Left lung (tissue), 10 donors: ENCODE measurements around the gene TMC1. TPM values are rescaled to one million over a fixed set of nuclear protein-coding genes. Genes with fewer than 3 reads are reported as not detected.
"Not testable (repeated sequence)": the region's sequence is repeated elsewhere in the genome, so short reads cannot be mapped to it uniquely, and the experiment has no call there.

ENCODE experiments used
- ATAC-seq: fragments of 200-7000 bp; cut with Tn5 transposase; one replicate; pipeline ENCODE4 v1.9.1; 2020; ENCODE audit warnings: moderate library complexity
- DNase-seq, 4 donors: peaks; one replicate each; pipeline ENCODE4 v3.0.0-alpha.2; 2013 to 2020
- H3K27ac ChIP-seq, 2 donors: fragments of 200-600 bp; sonication (generic) in 1 of 2; one replicate each; pipeline versions ENCODE4 v1.5.0 to v1.8.0; 2020 to 2021
- H3K27me3 ChIP-seq, 2 donors: fragments of 200-600 bp; sonication (generic) in 1 of 2; one replicate each; pipeline versions ENCODE4 v1.5.0 to v1.8.0; 2020 to 2021
- H3K36me3 ChIP-seq, 2 donors: fragments of 200-600 bp; sonication (generic) in 1 of 2; one replicate each; pipeline versions ENCODE4 v1.5.0 to v1.8.0; 2020 to 2021
- H3K4me1 ChIP-seq, 2 donors: fragments of 200-600 bp; one replicate each; pipeline ENCODE4 v1.8.0; 2021
- H3K4me3 ChIP-seq, 2 donors: fragments of 200-600 bp; sonication (generic) in 1 of 2; one replicate each; pipeline versions ENCODE4 v1.5.0 to v1.8.0; 2020 to 2021; ENCODE audit warnings: mild to moderate bottlenecking in 1 of 2
- H3K9me3 ChIP-seq, 2 donors: fragments of 200-600 bp; sonication (generic) in 1 of 2; one replicate each; pipeline versions ENCODE4 v1.5.0 to v1.8.0; 2020 to 2021
- CTCF ChIP-seq, 2 donors: fragments of 200-600 bp; sonication (generic) in 1 of 2; IDR thresholded peaks; one replicate each; pipeline versions ENCODE4 v1.5.0 to v1.8.0; 2021; ENCODE audit warnings: antibody characterized with exemption in 2 of 2
- intact Hi-C, 2 donors: fragments of 100-400 bp; cut with DNase I; formaldehyde crosslinking; loops; one replicate each; pipeline versions ENCODE4 v1.11.2 to v1.14.2; 2022
- polyA plus RNA-seq, 6 donors: library from polyadenylated mRNA; unstranded; fragments of 120-200 nt; gene quantifications; one replicate each; pipeline ENCODE4 v1.2.1, GENCODE V29; 2013; ENCODE audit not compliant: insufficient read length in 6 of 6
- total RNA-seq, 2 donors: library from RNA; stranded (reverse); fragmentation: NEBNext Ultra II Directional; extraction: Animal tissue kit (Norgen Biotek cat#: 25700); gene quantifications; one replicate each; pipeline ENCODE4 v1.2.1, GENCODE V29; 2021
- donor health status: DM: no; HTN: yes; CAD: no.
- donor health status: DM: no; HTN: no; CAD: no.

The TMC1 gene
- total and polyA plus RNA-seq, 8 donors, result 0.26 to 0.81 (median 0.55) TPM; not detected in 1

GRCh38 chr9:72506615-72507014 lies 14.8 kb upstream of the TMC1 start:
- no peaks in the 10 kb centered on the region for H3K27me3 ChIP-seq
- H3K9me3 ChIP-seq, result no peaks in the 10 kb centered on the region
- DNase-seq (no peak), ATAC-seq (no peak)
- intact Hi-C loops, result no loop called here
- no peak for TF ChIP-seq CTCF (IDR thresholded peaks at IDR 0.05)
- no peak overlapping the region for H3K4me3 ChIP-seq
- H3K36me3 ChIP-seq, result no peaks in the 10 kb centered on the region
- H3K27ac ChIP-seq, result no peak overlapping the region
- no peaks in the 10 kb centered on the region for H3K4me1 ChIP-seq

GRCh38 chr9:72509053-72509452 lies 12.4 kb upstream of the TMC1 start:
- intact Hi-C loops, result no loop called here
- H3K27me3 ChIP-seq, result no peaks in the 10 kb centered on the region
- no peak for TF ChIP-seq CTCF (IDR thresholded peaks at IDR 0.05)
- DNase-seq (no peak), ATAC-seq (peak; percentile 61)
- no peaks in the 10 kb centered on the region for H3K9me3 ChIP-seq
- no peaks in the 10 kb centered on the region for H3K4me1 ChIP-seq
- H3K4me3 ChIP-seq, result no peak overlapping the region
- no peaks in the 10 kb centered on the region for H3K36me3 ChIP-seq
- H3K27ac ChIP-seq, result no peak overlapping the region

- no peak overlapping the region for H3K4me3 ChIP-seq
- H3K36me3 ChIP-seq, result no peaks in the 10 kb centered on the region
- H3K27me3 ChIP-seq, result no peaks in the 10 kb centered on the region
- no peak for TF ChIP-seq CTCF (IDR thresholded peaks at IDR 0.05)
- H3K4me1 ChIP-seq, result no peaks in the 10 kb centered on the region
- ATAC-seq (peak; percentile 42), DNase-seq (no peak)
- no peaks in the 10 kb centered on the region for H3K9me3 ChIP-seq
- H3K27ac ChIP-seq, result no peak overlapping the region
- intact Hi-C loops, result no loop called here
Observed at GRCh38 chr9:72509635-72510034, 11.8 kb upstream of the TMC1 start.

GRCh38 chr9:72521011-72521410 lies 397 bp upstream of the TMC1 start:
- H3K9me3 ChIP-seq, H3K4me1 ChIP-seq, DNase-seq, intact Hi-C loops, H3K36me3 ChIP-seq, H3K27ac ChIP-seq, H3K27me3 ChIP-seq, H3K4me3 ChIP-seq, ATAC-seq: not testable (repeated sequence)

- intact Hi-C loops, result no loop called here
Observed at GRCh38 chr9:72524820-72525540, 3.6 kb downstream of the TMC1 start.

More at GRCh38 chr9:72524820-72525540, 3.6 kb downstream of the TMC1 start:
- peak overlapping the region; percentile 2 to 37 for H3K27ac ChIP-seq
- peak; percentile 73 for ATAC-seq
- H3K36me3 ChIP-seq, result no peaks in the 10 kb centered on the region
- H3K27me3 ChIP-seq, result no peaks in the 10 kb centered on the region
- H3K4me3 ChIP-seq, result no peak overlapping the region
- TF ChIP-seq CTCF (IDR thresholded peaks at IDR 0.05), result no peak
- peaks cover 0 to 30% of the 10 kb centered on the region in 2 donors for H3K4me1 ChIP-seq
- H3K9me3 ChIP-seq, result no peaks in the 10 kb centered on the region
- DNase-seq, result peak in 2 of 4 donors; percentile 38 to 61
